HG02973 (cell line): ENCODE data around the gene ANO1.

ENCODE experiments used
- ATAC-seq: cut with Tn5 transposase; IDR thresholded peaks from one replicate; pipeline ENCODE4 v1.9.1; 2021; ENCODE audit warnings: moderate library complexity; ENCODE audit not compliant: unreplicated experiment

Gene ANO1

GRCh38 chr11:70092959-70093715 is 15.0 kb downstream of the ANO1 start:
- no peak for ATAC-seq

- no peak for ATAC-seq
Measured at GRCh38 chr11:70095541-70096252, 17.6 kb downstream of the ANO1 start.

- ATAC-seq = no peak
Measured at GRCh38 chr11:70097783-70098563, 19.9 kb downstream of the ANO1 start.

DNA sequence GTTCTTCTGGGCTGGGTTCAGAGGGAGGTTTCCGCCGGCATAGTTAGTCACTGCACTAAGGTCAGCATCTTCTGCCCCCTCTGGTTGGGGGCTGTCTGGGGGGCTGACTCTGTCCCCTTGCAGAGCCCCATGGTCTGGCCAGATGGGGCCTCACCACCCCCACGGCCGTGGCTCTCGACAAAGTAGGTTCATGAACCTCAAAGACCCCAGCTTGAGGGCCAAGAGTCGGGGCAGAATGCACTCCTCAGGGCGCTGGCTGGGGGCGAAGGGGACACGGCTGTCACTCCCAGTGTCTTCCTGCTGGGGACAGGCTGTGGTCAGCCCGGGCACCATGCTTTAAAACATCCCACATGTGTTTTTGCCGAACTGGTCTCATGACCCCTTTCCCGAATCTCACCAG is 20.8 kb downstream of the ANO1 start:
- ATAC-seq = no peak

GRCh38 chr11:70099578-70100279 is 21.6 kb downstream of the ANO1 start:
- no peak for ATAC-seq

DNA sequence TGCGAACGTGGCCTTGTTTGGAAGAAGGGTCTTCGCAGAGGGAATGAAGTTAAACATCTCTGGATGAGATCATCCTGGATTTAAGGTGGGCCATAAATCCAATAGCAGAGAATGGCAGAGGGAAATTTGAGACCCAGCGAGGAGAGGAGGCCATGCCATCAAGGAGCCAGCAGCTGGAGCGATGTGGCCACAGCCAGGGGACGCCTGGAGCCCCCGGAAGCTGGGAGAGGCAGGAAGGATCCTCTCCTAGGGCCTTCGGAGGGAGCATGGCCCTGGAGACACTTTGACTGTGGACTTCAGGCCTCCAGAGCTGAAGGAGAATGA is 22.1 kb downstream of the ANO1 start:
- no peak for ATAC-seq

- ATAC-seq = no peak
Measured at GRCh38 chr11:70100791-70101190, 22.7 kb downstream of the ANO1 start.

DNA sequence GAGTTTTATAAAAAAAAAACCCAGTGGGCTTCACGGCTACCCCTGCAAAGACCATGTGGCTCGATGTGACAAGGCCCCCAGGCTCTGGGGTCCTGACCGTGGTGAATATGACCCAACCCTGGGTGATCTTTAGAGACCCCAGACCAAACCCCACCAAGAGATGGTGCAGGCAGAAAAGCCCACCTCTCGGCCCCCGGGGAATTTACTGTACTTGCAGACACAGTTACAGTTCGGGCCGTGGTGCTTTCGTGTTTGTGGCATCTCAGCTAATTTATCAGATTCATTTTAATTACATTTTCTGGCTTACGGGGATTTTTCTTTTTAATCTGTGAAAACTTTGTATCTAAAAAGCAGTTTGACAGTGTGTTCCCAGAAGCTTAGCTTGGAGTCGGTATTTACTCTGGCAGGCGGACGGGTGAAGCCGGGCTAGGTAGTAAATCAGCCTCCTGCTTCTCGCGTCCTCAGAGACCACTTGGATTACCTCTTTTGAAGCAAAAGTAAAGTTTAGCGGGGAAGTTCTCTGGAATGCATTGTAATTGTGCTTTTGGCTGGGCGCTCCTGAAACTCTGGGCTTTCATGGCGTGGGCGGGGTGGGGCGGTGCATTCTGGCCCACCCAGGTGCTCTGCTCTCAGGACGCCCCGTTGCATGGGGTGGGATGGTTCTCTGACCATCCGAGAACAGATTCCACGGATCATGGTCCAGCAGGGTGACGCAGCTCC is 25.3 kb downstream of the ANO1 start:
- ATAC-seq = no peak

DNA sequence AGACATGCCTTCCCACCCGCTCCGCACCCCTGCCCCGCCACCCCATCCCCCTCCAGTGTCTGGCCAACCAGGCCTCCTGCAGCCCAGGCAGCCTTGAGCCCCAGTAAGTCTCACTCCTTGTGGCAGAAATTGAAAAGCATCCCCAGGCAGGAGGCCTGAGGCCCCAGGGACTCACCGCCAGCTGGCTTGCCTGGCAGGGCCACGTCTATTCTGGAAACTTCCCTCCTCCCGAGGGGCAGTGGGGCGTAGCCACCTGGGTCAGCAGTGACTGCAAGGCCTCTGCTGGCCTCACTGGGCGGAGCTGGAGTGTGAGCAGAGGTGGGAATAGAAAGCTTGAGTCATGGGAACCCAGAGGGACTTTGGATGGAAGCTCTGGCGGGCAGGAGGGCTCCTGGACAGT is 26.3 kb downstream of the ANO1 start:
- no peak for ATAC-seq

DNA sequence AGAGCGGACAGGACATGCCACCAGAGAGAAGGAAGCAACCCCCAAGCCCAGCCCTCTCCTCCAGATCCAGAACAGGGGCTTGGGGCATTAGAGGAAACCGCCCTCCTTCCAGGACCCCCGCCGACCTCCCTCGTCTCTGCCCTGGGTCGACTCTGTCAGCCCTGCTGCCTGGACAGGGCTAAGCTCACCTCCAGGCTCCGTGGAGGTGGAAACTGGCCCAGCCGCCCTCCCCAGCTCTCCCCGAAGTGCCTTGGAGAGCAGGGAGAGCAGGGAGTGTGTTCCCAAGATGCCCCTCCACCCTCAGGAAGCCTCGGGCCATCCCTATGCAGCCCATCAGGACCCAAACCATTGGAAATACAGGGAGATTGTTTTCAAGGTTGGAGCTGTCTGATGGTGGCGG is 26.8 kb downstream of the ANO1 start:
- no peak for ATAC-seq

DNA sequence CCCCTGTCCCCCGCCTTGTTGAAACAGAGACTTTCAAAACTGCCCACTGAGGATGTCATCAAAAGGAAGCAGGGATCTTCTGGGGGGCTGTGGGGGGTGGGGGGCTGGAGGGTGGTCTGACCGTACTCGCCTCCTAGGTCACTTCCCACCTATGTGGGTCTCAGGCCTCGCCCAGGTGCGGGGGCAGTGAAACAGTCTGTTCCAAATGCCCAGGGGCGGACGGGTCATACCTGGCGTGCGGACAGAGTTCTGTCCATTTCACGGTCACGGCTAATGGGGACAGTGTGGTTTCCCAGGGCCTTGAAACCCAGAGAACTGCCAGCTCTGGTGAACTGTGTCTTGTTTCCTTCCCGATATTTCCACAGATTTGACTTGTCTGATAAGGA is 27.2 kb downstream of the ANO1 start:
- no peak for ATAC-seq

- ATAC-seq = no peak
Measured at GRCh38 chr11:70105755-70106571, 27.8 kb downstream of the ANO1 start.

GRCh38 chr11:70106757-70107156 is 28.6 kb downstream of the ANO1 start:
- ATAC-seq = no peak

DNA sequence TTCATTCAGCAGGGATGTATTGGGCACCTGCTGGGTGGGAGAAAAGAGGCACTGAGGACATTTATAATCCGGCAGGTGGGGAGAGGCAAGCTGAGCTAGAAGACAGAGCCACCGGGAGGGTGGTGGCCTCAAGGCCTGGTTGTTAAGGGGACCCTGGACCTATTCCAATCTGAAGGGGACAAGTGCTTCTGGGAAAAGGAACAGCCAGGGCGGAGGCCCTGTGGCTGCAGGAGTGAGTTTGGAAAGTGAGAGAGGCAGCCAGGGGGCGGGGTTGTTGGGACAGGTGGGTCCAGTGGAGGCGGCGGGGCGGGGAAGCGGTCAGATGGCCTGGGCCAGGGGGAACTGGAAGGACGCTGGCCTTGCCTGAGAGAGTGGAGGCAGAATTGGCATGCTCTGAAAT is 29.1 kb downstream of the ANO1 start:
- no peak for ATAC-seq

DNA sequence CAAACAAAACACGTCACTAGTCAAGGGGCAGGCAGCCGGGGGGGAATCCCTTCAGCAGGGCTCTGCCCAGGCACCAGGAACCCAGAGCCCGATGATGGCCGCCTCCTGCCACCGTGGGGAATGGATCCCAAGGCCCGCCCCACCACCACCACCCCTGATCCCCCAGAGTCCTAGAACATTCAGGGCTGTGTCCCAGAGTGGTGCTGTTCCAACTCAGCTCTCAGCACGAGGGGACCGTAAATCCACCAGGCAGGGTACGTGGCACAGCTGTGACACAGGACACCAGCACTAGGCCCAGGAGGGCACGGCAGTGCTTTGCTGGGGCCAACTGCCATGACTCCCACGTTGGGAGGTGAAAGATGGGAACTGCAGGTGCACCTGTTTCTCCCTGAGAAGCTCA is 29.6 kb downstream of the ANO1 start:
- no peak for ATAC-seq

GRCh38 chr11:70108250-70108649 is 30.1 kb downstream of the ANO1 start:
- ATAC-seq = no peak

DNA sequence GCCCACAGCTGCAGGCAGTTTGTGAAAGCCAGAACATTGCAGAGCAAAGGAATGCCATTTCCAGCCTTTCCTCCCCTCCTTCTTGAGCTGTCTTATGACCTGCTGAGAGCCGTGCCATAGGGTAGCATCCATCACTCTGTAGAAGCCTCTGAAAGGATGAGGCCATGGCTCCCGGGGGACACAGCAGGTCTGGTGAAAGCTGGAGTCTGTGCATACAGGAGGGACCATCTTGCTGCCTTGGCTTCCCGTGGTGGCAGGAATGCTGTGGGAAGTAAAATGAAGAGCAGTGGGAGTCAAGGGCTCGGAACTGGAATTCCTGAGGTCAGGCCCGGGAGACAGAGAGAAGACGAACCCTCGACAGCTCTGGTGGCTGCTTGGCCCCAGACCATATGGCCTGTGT is 30.9 kb downstream of the ANO1 start:
- no peak for ATAC-seq

- ATAC-seq = no peak
Measured at GRCh38 chr11:70109903-70110302, 31.8 kb downstream of the ANO1 start.

DNA sequence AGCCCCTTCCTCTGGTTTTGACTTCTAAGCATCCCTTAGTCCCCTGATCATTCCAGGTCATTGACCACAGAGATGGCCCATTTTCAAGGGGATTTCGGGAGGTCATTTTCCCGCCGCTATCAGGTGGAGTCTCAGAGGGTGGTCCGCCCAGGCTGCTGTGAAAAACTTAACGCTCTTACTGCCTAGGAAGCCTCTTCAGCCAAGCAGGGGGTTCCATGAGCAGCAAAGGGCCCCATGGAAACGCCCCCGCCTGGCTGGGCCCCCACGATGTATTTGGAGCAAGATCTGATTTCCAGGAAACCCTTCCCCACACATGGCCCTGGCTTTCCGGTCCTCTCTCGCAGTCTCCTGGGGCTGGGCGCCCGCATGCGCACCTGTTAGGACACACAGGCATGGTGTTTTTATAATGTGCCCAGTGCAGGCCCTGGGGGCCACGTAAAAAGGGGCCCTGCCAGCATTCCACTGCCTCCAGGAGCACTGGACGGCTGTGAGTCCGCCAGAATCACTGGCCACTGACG is 32.5 kb downstream of the ANO1 start:
- ATAC-seq = no peak
